Measurements from ENCODE around the gene ZFYVE9. TPM values are rescaled to one million over a fixed set of nuclear protein-coding genes. Genes with fewer than 3 reads are reported as not detected.

ZFYVE9 gene
- total and polyA plus RNA-seq, 9 of the 15 experiments (the other 6 are each of a cell fraction or from before 2014, with no cell fraction given): 0.52 to 14.4 (median 8.9) TPM

- Histone ChIP-seq H3K36me3 (ENCODE audit: control insufficient read depth, insufficient read depth, low read length) (peaks cover 64% of the 10 kb centered on the region), H3K9ac (ENCODE audit: insufficient read depth in 1 of 2, low read depth in 2 of 2, low read length in 2 of 2) (no peak overlapping the region), H3K4me3 (no peak overlapping the region), H3K9me3 (replicated peaks; ENCODE audit: control insufficient read depth, insufficient read depth, low read depth, low read length) (no peaks in the 10 kb centered on the region), H3K9me1 (ENCODE audit: control insufficient read depth, insufficient read depth, low read length) (no peaks in the 10 kb centered on the region), H3K4me2 (ENCODE audit: insufficient read depth, low read length) (no peak overlapping the region), H2AFZ (ENCODE audit: low read depth, low read length) (no peak overlapping the region), H3K79me2 (ENCODE audit: control insufficient read depth, insufficient read depth, low read length) (no peaks in the 10 kb centered on the region), H3K4me1 (replicated peaks in 1 of 2; ENCODE audit: control insufficient read depth in 2 of 2, insufficient read depth in 2 of 2, low read length in 2 of 2) (no peaks in the 10 kb centered on the region; a peak in 1 of 5 replicates), H3K27ac (ENCODE audit: extremely low read depth, low read depth, low read length) (no peak overlapping the region), H3K27me3 (ENCODE audit: control insufficient read depth in 2 of 2, insufficient read depth in 2 of 2, low read length in 2 of 2) (no peaks in the 10 kb centered on the region), H4K20me1 (replicated peaks; ENCODE audit: control insufficient read depth, insufficient read depth, low read length) (0 out of 2 replicates have a peak, but pooled peaks cover 3% of the 10 kb centered on the region)
- POLR2A ChIA-PET: interaction anchor here (1.0 to 2.1 kb wide), 4 partner anchors 9 to 51 kb away, joined by 5 to 11 read pairs (median 9); partner anchors contain the start of genes CC2D1B, ORC1 and PRPF38A
- FAIRE-seq (no peak), ATAC-seq (peak; percentile 7; the same call in 1 of the 3 replicates), DNase-seq (ENCODE audit: extremely low read depth in 1 of 4, low spot score in 3 of 4) (no peak)
- intact Hi-C loops (cut with micrococcal nuclease) (no loop called here), in situ Hi-C loops (cut with MboI) (no loop called here)
- no TSS peak for BruUV-seq (replicated peaks)
- CTCF ChIA-PET (ENCODE audit: low intra/inter-chr PET ratio): no interaction called here
- TF ChIP-seq ZNF76 (CRISPR knock-in tag; IDR thresholded peaks at IDR 0.05; ENCODE audit: borderline replicate concordance) (no peak), MCM3 (IDR thresholded peaks at IDR 0.05) (no peak), SUPT5H (IDR thresholded peaks at IDR 0.05) (peak; percentile 43; the same call in 1 of the 2 replicates), MAX (CRISPR knock-in tag; IDR thresholded peaks at IDR 0.05) (no peak), SRSF3 (IDR thresholded peaks at IDR 0.05; ENCODE audit: insufficient read depth, low read length) (no peak), POLR2B (IDR thresholded peaks at IDR 0.05; ENCODE audit: low read depth, partially characterized antibody) (peak; percentile 38), HDAC3 (IDR thresholded peaks at IDR 0.05; ENCODE audit: borderline replicate concordance, partially characterized antibody) (no peak), CEBPZ (IDR thresholded peaks at IDR 0.05; ENCODE audit: borderline replicate concordance, low read depth, low read length) (no peak)
- WGBS (ENCODE audit: insufficient coverage, low coverage, missing lambda C conversion rate): 77% methylated on average over 7 of the region's 7 CpGs
These were observed 210.8 kb downstream of the ZFYVE9 start for GRCh38 chr1:52352690-52353089.

Data from K562 (cell line).